ENCODE results near the gene CD68. TPM values are rescaled to one million over a fixed set of nuclear protein-coding genes. Genes with fewer than 3 reads are reported as not detected.

The CD68 gene
- total RNA-seq, 2 experiments from 2014 or later = 0.33 to 0.95 TPM

DNA sequence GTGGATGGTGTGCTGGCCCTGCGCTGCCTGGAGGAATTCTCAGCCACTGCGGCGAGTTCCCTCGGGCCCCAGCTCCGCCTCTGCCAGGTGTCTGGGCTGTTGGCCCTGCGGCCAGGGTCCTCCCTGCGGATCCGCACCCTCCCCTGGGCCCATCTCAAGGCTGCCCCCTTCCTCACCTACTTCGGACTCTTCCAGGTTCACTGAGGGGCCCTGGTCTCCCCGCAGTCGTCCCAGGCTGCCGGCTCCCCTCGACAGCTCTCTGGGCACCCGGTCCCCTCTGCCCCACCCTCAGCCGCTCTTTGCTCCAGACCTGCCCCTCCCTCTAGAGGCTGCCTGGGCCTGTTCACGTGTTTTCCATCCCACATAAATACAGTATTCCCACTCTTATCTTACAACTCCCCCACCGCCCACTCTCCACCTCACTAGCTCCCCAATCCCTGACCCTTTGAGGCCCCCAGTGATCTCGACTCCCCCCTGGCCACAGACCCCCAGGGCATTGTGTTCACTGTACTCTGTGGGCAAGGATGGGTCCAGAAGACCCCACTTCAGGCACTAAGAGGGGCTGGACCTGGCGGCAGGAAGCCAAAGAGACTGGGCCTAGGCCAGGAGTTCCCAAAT is 22.2 kb upstream of the CD68 start:
- Mint-ChIP-seq H3K4me1 (ENCODE audit: low read depth) (peaks cover 60% of the 10 kb centered on the region), H3K4me3 (no peak overlapping the region), H3K27me3 (no peaks in the 10 kb centered on the region), H3K27ac (no peak overlapping the region), H3K9me3 (no peaks in the 10 kb centered on the region), H3K36me3 (ENCODE audit: low read depth) (peaks cover 21% of the 10 kb centered on the region)
- DNase-seq = no peak
- H3K4me1 ChIP-seq (ENCODE audit: insufficient read depth, low read length) = peaks cover 82% of the 10 kb centered on the region
- peaks cover 14% of the 10 kb centered on the region for H3K36me3 ChIP-seq (ENCODE audit: insufficient read depth, low read length)
- no peaks in the 10 kb centered on the region for H3K27me3 ChIP-seq (ENCODE audit: control insufficient read depth in 1 of 2, insufficient read depth in 2 of 2, low read length in 2 of 2)
- ChIA-PET POLR2A (interaction anchor here (2.6 kb wide), 1 partner anchor 8 kb away, joined by 6 read pairs; the partner anchor contains the start of gene TNFSF12), CTCF (interaction anchor here (0.8 to 1.0 kb wide), 2 partner anchors 32 to 120 kb away, joined by 3 to 4 read pairs; no protein-coding TSS in a partner anchor)
- ATAC-seq (ENCODE audit: poor library complexity) = no peak
- intact Hi-C loops (cut with DNase I, micrococcal nuclease) = no loop called here
- TF ChIP-seq, protein P1, sequence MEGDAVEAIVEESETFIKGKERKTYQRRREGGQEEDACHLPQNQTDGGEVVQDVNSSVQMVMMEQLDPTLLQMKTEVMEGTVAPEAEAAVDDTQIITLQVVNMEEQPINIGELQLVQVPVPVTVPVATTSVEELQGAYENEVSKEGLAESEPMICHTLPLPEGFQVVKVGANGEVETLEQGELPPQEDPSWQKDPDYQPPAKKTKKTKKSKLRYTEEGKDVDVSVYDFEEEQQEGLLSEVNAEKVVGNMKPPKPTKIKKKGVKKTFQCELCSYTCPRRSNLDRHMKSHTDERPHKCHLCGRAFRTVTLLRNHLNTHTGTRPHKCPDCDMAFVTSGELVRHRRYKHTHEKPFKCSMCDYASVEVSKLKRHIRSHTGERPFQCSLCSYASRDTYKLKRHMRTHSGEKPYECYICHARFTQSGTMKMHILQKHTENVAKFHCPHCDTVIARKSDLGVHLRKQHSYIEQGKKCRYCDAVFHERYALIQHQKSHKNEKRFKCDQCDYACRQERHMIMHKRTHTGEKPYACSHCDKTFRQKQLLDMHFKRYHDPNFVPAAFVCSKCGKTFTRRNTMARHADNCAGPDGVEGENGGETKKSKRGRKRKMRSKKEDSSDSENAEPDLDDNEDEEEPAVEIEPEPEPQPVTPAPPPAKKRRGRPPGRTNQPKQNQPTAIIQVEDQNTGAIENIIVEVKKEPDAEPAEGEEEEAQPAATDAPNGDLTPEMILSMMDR (IDR thresholded peaks at IDR 0.05) = no peak
- no peak overlapping the region for H3K4me3 ChIP-seq (ENCODE audit: low read length)
- H3K9me3 ChIP-seq (ENCODE audit: control insufficient read depth in 1 of 2, insufficient read depth in 1 of 2, low read length in 2 of 2) = no peaks in the 10 kb centered on the region
- H3K27ac ChIP-seq (ENCODE audit: low read depth in 1 of 2, low read length in 2 of 2) = no peak overlapping the region

DNA sequence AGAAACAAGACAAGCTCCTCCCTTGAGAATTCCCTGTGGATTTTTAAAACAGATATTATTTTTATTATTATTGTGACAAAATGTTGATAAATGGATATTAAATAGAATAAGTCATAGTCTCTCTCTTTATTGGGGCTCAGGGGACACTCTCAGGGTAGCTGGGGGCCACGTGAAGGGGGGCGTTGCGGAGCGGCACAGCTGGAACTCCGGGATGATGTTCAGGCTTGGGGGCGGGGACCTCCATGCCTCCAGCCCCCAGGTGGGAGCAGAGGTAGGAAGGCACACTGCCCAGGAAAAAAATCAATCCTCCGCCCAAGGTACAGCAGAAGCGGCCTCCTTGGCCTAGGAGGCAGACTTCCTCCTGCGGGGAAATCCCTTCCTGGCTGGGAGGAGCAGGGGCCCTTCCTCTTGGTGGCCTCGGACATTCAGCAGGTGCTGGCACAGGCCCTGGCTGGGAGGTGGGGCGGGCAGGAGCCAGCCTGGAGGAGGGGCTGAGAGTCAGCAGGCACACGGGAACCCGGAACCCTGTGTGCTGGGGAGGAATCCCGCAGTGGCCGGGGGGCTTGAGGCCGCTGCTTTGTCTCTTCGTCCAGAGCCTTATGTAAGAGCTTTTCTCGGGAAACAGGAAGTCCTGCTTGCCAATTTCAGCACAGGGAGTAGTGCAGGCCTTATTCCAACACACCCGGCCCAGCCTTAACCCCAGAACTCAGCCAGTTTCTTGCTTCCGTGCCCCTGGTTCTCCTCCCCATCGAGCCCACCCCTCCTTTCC is 21.5 kb upstream of the CD68 start:
- TF ChIP-seq, protein P1 (IDR thresholded peaks at IDR 0.05) = no peak
- ATAC-seq (ENCODE audit: poor library complexity) = no peak

DNA sequence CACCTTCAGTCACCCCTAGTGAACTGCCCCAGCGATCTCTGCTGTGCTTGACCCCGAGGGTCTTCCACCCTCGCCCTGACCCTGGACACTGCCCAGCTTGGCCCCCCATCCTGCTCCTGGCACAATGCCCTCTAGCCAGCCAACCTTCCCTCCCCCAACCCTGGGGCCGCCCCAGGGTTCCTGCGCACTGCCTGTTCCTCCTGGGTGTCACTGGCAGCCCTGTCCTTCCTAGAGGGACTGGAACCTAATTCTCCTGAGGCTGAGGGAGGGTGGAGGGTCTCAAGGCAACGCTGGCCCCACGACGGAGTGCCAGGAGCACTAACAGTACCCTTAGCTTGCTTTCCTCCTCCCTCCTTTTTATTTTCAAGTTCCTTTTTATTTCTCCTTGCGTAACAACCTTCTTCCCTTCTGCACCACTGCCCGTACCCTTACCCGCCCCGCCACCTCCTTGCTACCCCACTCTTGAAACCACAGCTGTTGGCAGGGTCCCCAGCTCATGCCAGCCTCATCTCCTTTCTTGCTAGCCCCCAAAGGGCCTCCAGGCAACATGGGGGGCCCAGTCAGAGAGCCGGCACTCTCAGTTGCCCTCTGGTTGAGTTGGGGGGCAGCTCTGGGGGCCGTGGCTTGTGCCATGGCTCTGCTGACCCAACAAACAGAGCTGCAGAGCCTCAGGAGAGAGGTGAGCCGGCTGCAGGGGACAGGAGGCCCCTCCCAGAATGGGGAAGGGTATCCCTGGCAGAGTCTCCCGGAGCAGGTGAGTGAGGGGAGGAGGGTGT is 20.7 kb upstream of the CD68 start, which contains the start of gene TNFSF13:
Gene TNFSF13 (plus strand): TSS at position 207 of the 776 bp plus-strand sequence. CDS start 290 bp downstream, at position 497.
- H3K4me3 Mint-ChIP-seq = peak within 1 kb of the TSS; percentile 58

More for the DNA sequence above, 21.5 kb upstream of the CD68 start:
- H3K27me3 Mint-ChIP-seq = no peaks in the 10 kb centered on the region
- H3K4me1 Mint-ChIP-seq (ENCODE audit: low read depth) = peaks cover 61% of the 10 kb centered on the region
- H3K27ac ChIP-seq (ENCODE audit: low read depth in 1 of 2, low read length in 2 of 2) = peak overlapping the region in 1 of 2 donors; percentile 3
- H3K9me3 ChIP-seq (ENCODE audit: control insufficient read depth in 1 of 2, insufficient read depth in 1 of 2, low read length in 2 of 2) = no peaks in the 10 kb centered on the region
- no peaks in the 10 kb centered on the region for H3K27me3 ChIP-seq (ENCODE audit: control insufficient read depth in 1 of 2, insufficient read depth in 2 of 2, low read length in 2 of 2)
- H3K4me3 ChIP-seq (ENCODE audit: low read length) = peak overlapping the region; percentile 41
- H3K4me1 ChIP-seq (ENCODE audit: insufficient read depth, low read length) = peaks cover 82% of the 10 kb centered on the region
- ChIA-PET CTCF (interaction anchor here (0.8 to 1.0 kb wide), 2 partner anchors 31 to 121 kb away, joined by 3 to 4 read pairs; no protein-coding TSS in a partner anchor), POLR2A (interaction anchor here (0.6 to 2.6 kb wide), 4 partner anchors 9 to 315 kb away, joined by 3 to 6 read pairs (median 4); partner anchors contain the start of genes MPDU1 and TNFSF12)
- H3K36me3 ChIP-seq (ENCODE audit: insufficient read depth, low read length) = peaks cover 14% of the 10 kb centered on the region
- peak in 3 of 14 experiments; percentile 29 to 63 (median 58) for DNase-seq
- H3K9me3 Mint-ChIP-seq = no peaks in the 10 kb centered on the region
- H3K36me3 Mint-ChIP-seq (ENCODE audit: low read depth) = peaks cover 23% of the 10 kb centered on the region
- peak overlapping the region; percentile 56 for H3K4me3 Mint-ChIP-seq
- peak overlapping the region; percentile 63 for H3K27ac Mint-ChIP-seq
- intact Hi-C loops (cut with DNase I, micrococcal nuclease) = no loop called here

More for the DNA sequence above, 20.7 kb upstream of the CD68 start, which contains the start of gene TNFSF13:
- TF ChIP-seq, protein P1 (IDR thresholded peaks at IDR 0.05) = no peak
- peak within 1 kb of the TSS; percentile 41 for H3K4me3 ChIP-seq (ENCODE audit: low read length)
- ATAC-seq (ENCODE audit: poor library complexity) (no peak), DNase-seq (no peak)
- no peaks in the 10 kb centered on the region for H3K9me3 ChIP-seq (ENCODE audit: control insufficient read depth in 1 of 2, insufficient read depth in 1 of 2, low read length in 2 of 2)
- Mint-ChIP-seq H3K36me3 (ENCODE audit: low read depth) (peaks cover 25% of the 10 kb centered on the region), H3K27me3 (no peaks in the 10 kb centered on the region), H3K4me1 (ENCODE audit: low read depth) (peaks cover 54% of the 10 kb centered on the region), H3K9me3 (no peaks in the 10 kb centered on the region), H3K27ac (peak within 1 kb of the TSS; percentile 63)
- H3K27me3 ChIP-seq (ENCODE audit: control insufficient read depth in 1 of 2, insufficient read depth in 2 of 2, low read length in 2 of 2) = no peaks in the 10 kb centered on the region
- H3K4me1 ChIP-seq (ENCODE audit: insufficient read depth, low read length) = peaks cover 82% of the 10 kb centered on the region
- H3K27ac ChIP-seq (ENCODE audit: low read depth in 1 of 2, low read length in 2 of 2) = peak within 1 kb of the TSS in 1 of 2 donors; percentile 3
- intact Hi-C loops (cut with DNase I, micrococcal nuclease) = no loop called here
- peaks cover 16% of the 10 kb centered on the region for H3K36me3 ChIP-seq (ENCODE audit: insufficient read depth, low read length)
- POLR2A ChIA-PET = interaction anchor here (0.6 to 2.6 kb wide), 4 partner anchors 10 to 316 kb away, joined by 3 to 6 read pairs (median 4); partner anchors contain the start of genes MPDU1 and TNFSF12
- CTCF ChIA-PET = no interaction called here

Measured in CD4-positive, alpha-beta T cell (primary cell).